GM18909 (cell line): ENCODE data around the gene PTPRG.

ENCODE experiments used
- ATAC-seq: cut with Tn5 transposase; IDR thresholded peaks from one replicate; pipeline ENCODE4 v1.9.1; 2021; ENCODE audit warnings: mild to moderate bottlenecking; ENCODE audit not compliant: unreplicated experiment, poor library complexity

PTPRG gene

GRCh38 chr3:62214850-62215249, 653.5 kb downstream of the PTPRG start:
- no peak for ATAC-seq

- ATAC-seq: no peak
Measured at GRCh38 chr3:62220616-62221015, 659.2 kb downstream of the PTPRG start.

- no peak for ATAC-seq
Measured at GRCh38 chr3:62225051-62225450, 663.7 kb downstream of the PTPRG start.

- no peak for ATAC-seq
Measured at GRCh38 chr3:62226601-62227339, 665.4 kb downstream of the PTPRG start.

- no peak for ATAC-seq
Measured at GRCh38 chr3:62228467-62228866, 667.1 kb downstream of the PTPRG start.

- ATAC-seq: no peak
Measured at GRCh38 chr3:62229211-62229610, 667.8 kb downstream of the PTPRG start.

- no peak for ATAC-seq
Measured at GRCh38 chr3:62229908-62230307, 668.5 kb downstream of the PTPRG start.

GRCh38 chr3:62233065-62233464, 671.7 kb downstream of the PTPRG start:
- ATAC-seq: no peak

GRCh38 chr3:62236016-62236415, 674.6 kb downstream of the PTPRG start:
- no peak for ATAC-seq

GRCh38 chr3:62237286-62237948, 676.0 kb downstream of the PTPRG start:
- ATAC-seq: peak; percentile 8

- ATAC-seq: peak; percentile 78
Measured at GRCh38 chr3:62238003-62238402, 676.6 kb downstream of the PTPRG start.

- no peak for ATAC-seq
Measured at GRCh38 chr3:62238431-62238830, 677.1 kb downstream of the PTPRG start.

GRCh38 chr3:62241279-62241678, 679.9 kb downstream of the PTPRG start:
- ATAC-seq: no peak

GRCh38 chr3:62242831-62243509, 681.6 kb downstream of the PTPRG start:
- no peak for ATAC-seq

GRCh38 chr3:62246094-62246493, 684.7 kb downstream of the PTPRG start:
- no peak for ATAC-seq

GRCh38 chr3:62246985-62247384, 685.6 kb downstream of the PTPRG start:
- no peak for ATAC-seq

GRCh38 chr3:62248734-62249483, 687.5 kb downstream of the PTPRG start:
- ATAC-seq: no peak

- ATAC-seq: no peak
Measured at GRCh38 chr3:62249484-62249776, 688.1 kb downstream of the PTPRG start.

- ATAC-seq: no peak
Measured at GRCh38 chr3:62249855-62250543, 688.6 kb downstream of the PTPRG start.

- no peak for ATAC-seq
Measured at GRCh38 chr3:62252438-62253157, 691.2 kb downstream of the PTPRG start.
